A673 (cell line): ENCODE results near the gene ANGEL2. TPM values are rescaled to one million over a fixed set of nuclear protein-coding genes. Genes with fewer than 3 reads are reported as not detected.

Experiments
- BruUV-seq: library from RNA; stranded (reverse); fragments of 400-500 nt; replicated peaks from 2 replicates; lab custom pipeline; 2021; lab: Mats Ljungman, UMichigan
- CTCF ChIA-PET: fragments of 300-600 bp; sonication (Branson Sonifier 250); formaldehyde crosslinking; loops from one replicate; lab custom pipeline; 2022; ENCODE audit warnings: antibody characterized with exemption; lab: Charles Lee
- POLR2A ChIA-PET: fragments of 300-600 bp; sonication (Branson Sonifier 250); formaldehyde crosslinking; loops from one replicate; lab custom pipeline; 2022; ENCODE audit warnings: antibody characterized with exemption; ENCODE audit not compliant: low non-redundant PET; lab: Charles Lee
- DNase-seq: peaks from one replicate; pipeline ENCODE4 v3.0.0-alpha.2; 2015; ENCODE audit warnings: low spot score
- H3K27ac ChIP-seq: fragments of 200-600 bp; sonication (generic); 2 replicates; pipeline ENCODE4 v1.5.1; 2016; ENCODE audit warnings: mixed run types, low read depth, mild to moderate bottlenecking, mixed read lengths, antibody characterized with exemption, low read length; ENCODE audit not compliant: poor library complexity, severe bottlenecking
- H3K27me3 ChIP-seq: fragments of 200-600 bp; sonication (generic); replicated peaks from 2 replicates; pipeline ENCODE4 v1.6.1; 2017; ENCODE audit warnings: mixed run types, low read depth, mild to moderate bottlenecking, mixed read lengths, antibody characterized with exemption, low read length; ENCODE audit not compliant: insufficient read depth, poor library complexity
- H3K36me3 ChIP-seq: fragments of 200-600 bp; sonication (generic); 2 replicates; pipeline ENCODE4 v1.6.1; 2016; ENCODE audit warnings: mixed run types, mild to moderate bottlenecking, mixed read lengths, antibody characterized with exemption, low read length; ENCODE audit not compliant: insufficient read depth, poor library complexity, severe bottlenecking
- H3K4me1 ChIP-seq: fragments of 200-600 bp; sonication (generic); 2 replicates; pipeline ENCODE4 v1.6.1; 2017; ENCODE audit warnings: mixed run types, mild to moderate bottlenecking, mixed read lengths, antibody characterized with exemption, low read length; ENCODE audit not compliant: insufficient read depth, poor library complexity, severe bottlenecking
- H3K4me3 ChIP-seq: fragments of 200-600 bp; sonication (generic); 2 replicates; pipeline ENCODE4 v1.5.1; 2016; ENCODE audit warnings: low read depth, mixed run types, mild to moderate bottlenecking, mixed read lengths, low read length; ENCODE audit not compliant: poor library complexity, severe bottlenecking
- H3K9me3 ChIP-seq: fragments of 200-600 bp; sonication (generic); 2 replicates; pipeline ENCODE4 v1.6.1; 2016; ENCODE audit warnings: mixed run types, low read depth, mild to moderate bottlenecking, mixed read lengths, antibody characterized with exemption, low read length; ENCODE audit not compliant: poor library complexity, severe bottlenecking
- EZH2 ChIP-seq: fragments of 200-600 bp; sonication (generic); IDR thresholded peaks from 2 replicates; pipeline ENCODE4 v1.6.1; 2017; ENCODE audit warnings: borderline replicate concordance, low read depth, mild to moderate bottlenecking, mixed read lengths, antibody characterized with exemption, low read length; ENCODE audit not compliant: poor library complexity, severe bottlenecking
- intact Hi-C: fragments of 100-400 bp; cut with micrococcal nuclease; formaldehyde crosslinking; loops from one replicate; pipeline ENCODE4 v1.10.0; 2022; ENCODE audit not compliant: unreplicated experiment
- total RNA-seq: library from RNA; stranded (reverse); gene quantifications from 2 replicates; pipeline ENCODE4 v1.2.3, GENCODE V29; 2021
- TF ChIP-seq, protein P1 (sequence below): fragments of 300-800, 200-600 bp; sonication (generic); conservative IDR thresholded peaks from 2 replicates; pipeline ENCODE4 v1.5.1; 2017; ENCODE audit warnings: low read depth, mild to moderate bottlenecking, antibody characterized with exemption, low read length, moderate library complexity, mixed read lengths

The ANGEL2 gene
- total RNA-seq, 1 experiment from 2014 or later = 36.3 TPM

GRCh38 chr1:213060836-213061235 lies 45.2 kb upstream of the ANGEL2 start:
- no peak for DNase-seq
- H3K4me3 ChIP-seq = no peak overlapping the region
- ChIA-PET CTCF (no interaction called here), POLR2A (no interaction called here)
- TF ChIP-seq EZH2 = no peak
- TF ChIP-seq, protein P1, sequence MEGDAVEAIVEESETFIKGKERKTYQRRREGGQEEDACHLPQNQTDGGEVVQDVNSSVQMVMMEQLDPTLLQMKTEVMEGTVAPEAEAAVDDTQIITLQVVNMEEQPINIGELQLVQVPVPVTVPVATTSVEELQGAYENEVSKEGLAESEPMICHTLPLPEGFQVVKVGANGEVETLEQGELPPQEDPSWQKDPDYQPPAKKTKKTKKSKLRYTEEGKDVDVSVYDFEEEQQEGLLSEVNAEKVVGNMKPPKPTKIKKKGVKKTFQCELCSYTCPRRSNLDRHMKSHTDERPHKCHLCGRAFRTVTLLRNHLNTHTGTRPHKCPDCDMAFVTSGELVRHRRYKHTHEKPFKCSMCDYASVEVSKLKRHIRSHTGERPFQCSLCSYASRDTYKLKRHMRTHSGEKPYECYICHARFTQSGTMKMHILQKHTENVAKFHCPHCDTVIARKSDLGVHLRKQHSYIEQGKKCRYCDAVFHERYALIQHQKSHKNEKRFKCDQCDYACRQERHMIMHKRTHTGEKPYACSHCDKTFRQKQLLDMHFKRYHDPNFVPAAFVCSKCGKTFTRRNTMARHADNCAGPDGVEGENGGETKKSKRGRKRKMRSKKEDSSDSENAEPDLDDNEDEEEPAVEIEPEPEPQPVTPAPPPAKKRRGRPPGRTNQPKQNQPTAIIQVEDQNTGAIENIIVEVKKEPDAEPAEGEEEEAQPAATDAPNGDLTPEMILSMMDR = no peak
- no peak overlapping the region for H3K27ac ChIP-seq
- intact Hi-C loops = no loop called here
- BruUV-seq = no TSS peak
- H3K36me3 ChIP-seq = no peaks in the 10 kb centered on the region
- H3K4me1 ChIP-seq = peaks cover 6% of the 10 kb centered on the region
- H3K27me3 ChIP-seq = no peaks in the 10 kb centered on the region
- H3K9me3 ChIP-seq = no peaks in the 10 kb centered on the region

DNA sequence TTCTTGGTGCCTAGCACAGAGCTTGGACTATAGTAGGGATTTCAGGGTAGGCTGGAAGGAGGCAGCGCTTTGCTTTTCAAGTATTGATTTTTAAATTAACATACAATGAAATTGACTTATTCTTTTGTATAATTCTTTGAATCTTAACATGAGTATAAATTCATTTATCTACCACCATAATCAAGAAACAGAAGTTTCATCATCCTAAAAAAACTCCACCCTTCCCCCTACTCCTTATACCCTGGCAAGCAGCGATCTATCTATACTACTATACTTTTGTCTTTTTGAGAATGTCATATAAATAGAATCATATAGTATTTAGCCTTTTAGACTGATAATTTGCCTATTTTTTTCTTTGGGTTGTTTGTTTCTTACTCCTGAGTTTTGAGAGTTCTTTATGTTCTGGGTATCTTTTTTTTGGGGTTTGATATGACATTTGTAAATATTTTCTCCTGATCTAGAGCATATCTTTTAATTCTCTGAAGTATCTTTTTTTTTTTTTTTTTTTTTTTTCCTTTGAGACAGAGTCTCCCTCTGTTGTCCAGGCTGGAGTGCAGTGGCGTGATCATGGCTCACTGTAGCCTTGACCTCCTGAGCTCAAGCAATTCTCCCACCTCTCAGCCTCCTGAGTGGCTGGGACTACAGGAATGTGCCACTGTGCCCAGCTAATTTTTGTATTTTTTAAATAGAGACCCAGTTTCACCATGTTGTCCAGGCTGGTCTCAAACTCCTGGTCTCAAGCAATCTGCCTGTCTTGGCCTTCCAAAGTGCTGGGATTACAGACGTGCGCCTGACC lies 41.8 kb upstream of the ANGEL2 start:
- no peak overlapping the region for H3K27ac ChIP-seq
- no peak for TF ChIP-seq EZH2
- TF ChIP-seq, protein P1 = no peak
- H3K4me1 ChIP-seq = peaks cover 5% of the 10 kb centered on the region
- BruUV-seq = no TSS peak
- POLR2A ChIA-PET = no interaction called here
- no peaks in the 10 kb centered on the region for H3K9me3 ChIP-seq
- H3K27me3 ChIP-seq = no peaks in the 10 kb centered on the region
- H3K36me3 ChIP-seq = no peaks in the 10 kb centered on the region
- CTCF ChIA-PET = interaction anchor here (0.7 kb wide), 1 partner anchor 308 kb away, joined by 6 read pairs; no protein-coding TSS in a partner anchor
- DNase-seq = no peak
- no peak overlapping the region for H3K4me3 ChIP-seq
- intact Hi-C loops = no loop called here

DNA sequence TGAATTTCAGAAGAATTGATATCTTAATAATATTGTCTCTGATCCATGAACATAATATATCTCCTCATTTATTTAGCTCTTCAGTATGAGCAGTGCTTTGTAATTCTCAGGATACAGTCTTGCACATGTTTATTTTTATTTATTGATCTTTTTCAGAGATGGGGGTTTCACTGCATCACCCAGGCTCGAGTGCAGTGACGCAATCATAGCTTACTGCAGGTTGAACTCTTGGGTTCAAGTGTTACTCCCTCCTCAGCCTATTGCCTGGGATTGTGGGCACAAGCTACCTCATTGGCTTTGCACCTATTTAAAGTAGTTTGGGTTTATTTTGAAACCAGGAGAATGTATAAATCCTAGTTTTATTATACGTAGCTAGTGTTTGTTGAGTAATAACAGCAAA lies 40.1 kb upstream of the ANGEL2 start:
- TF ChIP-seq, protein P1 = no peak
- no peak for TF ChIP-seq EZH2
- DNase-seq = no peak
- intact Hi-C loops = no loop called here
- ChIA-PET CTCF (no interaction called here), POLR2A (no interaction called here)
- H3K36me3 ChIP-seq = no peaks in the 10 kb centered on the region
- no peaks in the 10 kb centered on the region for H3K9me3 ChIP-seq
- H3K4me3 ChIP-seq = no peak overlapping the region
- peaks cover 11% of the 10 kb centered on the region for H3K4me1 ChIP-seq
- no peaks in the 10 kb centered on the region for H3K27me3 ChIP-seq
- BruUV-seq = no TSS peak
- no peak overlapping the region for H3K27ac ChIP-seq
